ENCODE measurements around the gene WWOX. TPM values are rescaled to one million over a fixed set of nuclear protein-coding genes. Genes with fewer than 3 reads are reported as not detected.

The WWOX gene
- total RNA-seq, 1 experiment from 2014 or later = 35.6 TPM

DNA sequence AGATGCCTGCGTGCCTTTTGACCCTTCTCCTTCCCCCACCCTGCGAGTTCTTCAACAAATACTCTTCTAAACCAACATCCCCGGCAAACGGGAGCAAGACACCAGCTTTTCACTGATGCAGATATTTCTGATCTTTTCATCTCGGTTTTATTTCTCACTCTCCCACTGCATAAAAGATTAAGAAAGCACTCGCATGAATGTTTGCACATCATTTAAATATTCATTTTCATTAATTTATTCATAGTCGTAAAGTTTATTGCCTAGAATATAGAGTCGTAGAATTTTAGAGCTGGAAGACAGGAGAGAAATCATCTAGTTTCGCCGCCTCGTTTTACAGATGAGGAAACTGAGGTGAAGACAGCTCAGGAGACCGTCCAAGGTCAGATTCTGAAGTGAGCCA is 1013.0 kb downstream of the WWOX start:
- intact Hi-C loops (cut with micrococcal nuclease; ENCODE audit: unreplicated experiment) = no loop called here
- CTCF ChIA-PET = no interaction called here
- no peaks in the 10 kb centered on the region for H3K79me2 ChIP-seq (ENCODE audit: low read depth)
- H3K27me3 ChIP-seq (ENCODE audit: insufficient read depth, low read depth) = no peaks in the 10 kb centered on the region
- POLR2A ChIA-PET (ENCODE audit: unreplicated experiment) = no interaction called here
- no peak overlapping the region for H3K27ac ChIP-seq
- H3K9me2 ChIP-seq (ENCODE audit: insufficient read depth) = no peaks in the 10 kb centered on the region
- no peak overlapping the region for H3K4me3 ChIP-seq
- no peaks in the 10 kb centered on the region for H4K20me1 ChIP-seq (ENCODE audit: insufficient read depth)
- no peak for DNase-seq
- H3F3A ChIP-seq (ENCODE audit: insufficient read depth, low read depth) = no peaks in the 10 kb centered on the region
- BruUV-seq (replicated peaks) = no TSS peak
- no peak overlapping the region for H3K4me2 ChIP-seq
- H2AFZ ChIP-seq = no peak overlapping the region
- H3K9me3 ChIP-seq (ENCODE audit: insufficient read depth, low read depth) = no peaks in the 10 kb centered on the region
- H3K36me3 ChIP-seq (ENCODE audit: low read depth) = no peaks in the 10 kb centered on the region
- no peak for TF ChIP-seq EZH2 (IDR thresholded peaks at IDR 0.05; ENCODE audit: low read depth)
- TF ChIP-seq, protein P1, sequence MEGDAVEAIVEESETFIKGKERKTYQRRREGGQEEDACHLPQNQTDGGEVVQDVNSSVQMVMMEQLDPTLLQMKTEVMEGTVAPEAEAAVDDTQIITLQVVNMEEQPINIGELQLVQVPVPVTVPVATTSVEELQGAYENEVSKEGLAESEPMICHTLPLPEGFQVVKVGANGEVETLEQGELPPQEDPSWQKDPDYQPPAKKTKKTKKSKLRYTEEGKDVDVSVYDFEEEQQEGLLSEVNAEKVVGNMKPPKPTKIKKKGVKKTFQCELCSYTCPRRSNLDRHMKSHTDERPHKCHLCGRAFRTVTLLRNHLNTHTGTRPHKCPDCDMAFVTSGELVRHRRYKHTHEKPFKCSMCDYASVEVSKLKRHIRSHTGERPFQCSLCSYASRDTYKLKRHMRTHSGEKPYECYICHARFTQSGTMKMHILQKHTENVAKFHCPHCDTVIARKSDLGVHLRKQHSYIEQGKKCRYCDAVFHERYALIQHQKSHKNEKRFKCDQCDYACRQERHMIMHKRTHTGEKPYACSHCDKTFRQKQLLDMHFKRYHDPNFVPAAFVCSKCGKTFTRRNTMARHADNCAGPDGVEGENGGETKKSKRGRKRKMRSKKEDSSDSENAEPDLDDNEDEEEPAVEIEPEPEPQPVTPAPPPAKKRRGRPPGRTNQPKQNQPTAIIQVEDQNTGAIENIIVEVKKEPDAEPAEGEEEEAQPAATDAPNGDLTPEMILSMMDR (conservative IDR thresholded peaks at IDR 0.05) = no peak
- H3K4me1 ChIP-seq (replicated peaks; ENCODE audit: insufficient read depth) = no peaks in the 10 kb centered on the region

DNA sequence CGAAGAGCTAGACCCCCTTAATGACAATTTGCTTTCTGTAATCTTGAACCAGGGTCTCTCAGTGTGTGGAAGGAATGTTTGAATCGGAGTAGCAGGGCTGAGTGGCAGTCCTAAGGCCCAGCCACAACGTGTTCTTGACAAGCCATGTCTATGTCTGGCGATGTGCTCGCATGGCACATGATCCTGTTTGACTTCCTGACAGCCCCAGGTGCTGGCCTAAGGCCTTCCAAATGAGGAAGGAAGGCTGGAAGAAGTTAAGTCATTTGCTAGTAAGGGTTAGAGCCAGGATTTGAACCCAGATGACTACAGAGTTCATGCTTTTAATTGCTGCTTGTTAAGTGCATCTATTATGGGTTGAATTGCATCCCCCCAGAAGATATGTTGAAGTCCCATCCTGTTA is 1014.4 kb downstream of the WWOX start:
- no peaks in the 10 kb centered on the region for H3K27me3 ChIP-seq (ENCODE audit: insufficient read depth, low read depth)
- TF ChIP-seq, protein P1 (conservative IDR thresholded peaks at IDR 0.05) = no peak
- TF ChIP-seq EZH2 (IDR thresholded peaks at IDR 0.05; ENCODE audit: low read depth) = no peak
- H3K4me2 ChIP-seq = no peak overlapping the region
- ChIA-PET POLR2A (ENCODE audit: unreplicated experiment) (no interaction called here), CTCF (no interaction called here)
- no peaks in the 10 kb centered on the region for H3F3A ChIP-seq (ENCODE audit: insufficient read depth, low read depth)
- intact Hi-C loops (cut with micrococcal nuclease; ENCODE audit: unreplicated experiment) = no loop called here
- H3K4me1 ChIP-seq (replicated peaks; ENCODE audit: insufficient read depth) = no peaks in the 10 kb centered on the region
- no peaks in the 10 kb centered on the region for H3K9me2 ChIP-seq (ENCODE audit: insufficient read depth)
- no peaks in the 10 kb centered on the region for H3K36me3 ChIP-seq (ENCODE audit: low read depth)
- no peaks in the 10 kb centered on the region for H3K79me2 ChIP-seq (ENCODE audit: low read depth)
- no peak overlapping the region for H2AFZ ChIP-seq
- no peak overlapping the region for H3K4me3 ChIP-seq
- no TSS peak for BruUV-seq (replicated peaks)
- no peak for DNase-seq
- no peaks in the 10 kb centered on the region for H4K20me1 ChIP-seq (ENCODE audit: insufficient read depth)
- no peaks in the 10 kb centered on the region for H3K9me3 ChIP-seq (ENCODE audit: insufficient read depth, low read depth)
- no peak overlapping the region for H3K27ac ChIP-seq

DNA sequence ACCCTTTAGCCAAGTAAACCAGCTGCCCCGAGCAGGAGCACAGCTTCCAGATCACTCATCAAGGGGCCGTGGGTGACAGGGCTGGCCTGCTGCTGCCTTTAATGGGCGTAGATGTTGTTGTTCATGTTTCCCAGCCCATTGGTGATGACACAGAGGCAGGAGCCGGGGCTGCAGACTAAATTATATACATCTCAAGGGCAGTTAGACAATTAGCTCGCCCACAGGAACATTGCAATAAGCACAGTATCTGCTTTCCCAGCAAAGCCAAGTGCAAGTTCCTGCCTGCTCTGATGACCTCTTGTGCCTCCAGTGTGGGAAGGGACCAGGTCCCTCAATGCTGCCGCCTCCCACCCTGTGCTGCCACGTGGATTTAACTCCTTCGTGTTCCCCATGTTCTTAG is 1015.3 kb downstream of the WWOX start:
- POLR2A ChIA-PET (ENCODE audit: unreplicated experiment) = no interaction called here
- Histone ChIP-seq H3K4me1 (replicated peaks; ENCODE audit: insufficient read depth) (no peaks in the 10 kb centered on the region), H3F3A (ENCODE audit: insufficient read depth, low read depth) (no peaks in the 10 kb centered on the region), H3K27me3 (ENCODE audit: insufficient read depth, low read depth) (no peaks in the 10 kb centered on the region), H3K36me3 (ENCODE audit: low read depth) (no peaks in the 10 kb centered on the region), H3K9me2 (ENCODE audit: insufficient read depth) (no peaks in the 10 kb centered on the region), H3K79me2 (ENCODE audit: low read depth) (no peaks in the 10 kb centered on the region), H3K4me3 (no peak overlapping the region), H3K9me3 (ENCODE audit: insufficient read depth, low read depth) (no peaks in the 10 kb centered on the region), H4K20me1 (ENCODE audit: insufficient read depth) (no peaks in the 10 kb centered on the region), H3K27ac (no peak overlapping the region), H3K4me2 (no peak overlapping the region), H2AFZ (no peak overlapping the region)
- no peak for DNase-seq
- BruUV-seq (replicated peaks) = no TSS peak
- TF ChIP-seq, protein P1 (conservative IDR thresholded peaks at IDR 0.05) = no peak
- no peak for TF ChIP-seq EZH2 (IDR thresholded peaks at IDR 0.05; ENCODE audit: low read depth)
- intact Hi-C loops (cut with micrococcal nuclease; ENCODE audit: unreplicated experiment) = no loop called here
- CTCF ChIA-PET = no interaction called here

Data from PC-9 (cell line).